Left ventricle myocardium superior (tissue), 1 donor: ENCODE measurements around the gene TRIM40. TPM values are rescaled to one million over a fixed set of nuclear protein-coding genes. Genes with fewer than 3 reads are reported as not detected.

Source experiments
- ATAC-seq: fragments of 200-7000 bp; cut with Tn5 transposase; one replicate; pipeline ENCODE4 v1.9.1; 2020; ENCODE audit warnings: mild to moderate bottlenecking, moderate library complexity
- DNase-seq: peaks from one replicate; pipeline ENCODE4 v3.0.0-alpha.2; 2020
- intact Hi-C: fragments of 100-400 bp; cut with micrococcal nuclease; formaldehyde crosslinking; loops from one replicate; pipeline ENCODE4 v1.11.0; 2022
- total RNA-seq: library from RNA; stranded (reverse); fragmentation: NEBNext Ultra II Directional; extraction: Animal tissue kit (Norgen Biotek cat#: 25700); gene quantifications from one replicate; pipeline ENCODE4 v1.2.1, GENCODE V29; 2021
- donor health status: DM: no; HTN: yes; CAD: no; lungs with severe emphysema.

TRIM40 gene
- total RNA-seq, 1 donor from 2014 or later: not detected

DNA sequence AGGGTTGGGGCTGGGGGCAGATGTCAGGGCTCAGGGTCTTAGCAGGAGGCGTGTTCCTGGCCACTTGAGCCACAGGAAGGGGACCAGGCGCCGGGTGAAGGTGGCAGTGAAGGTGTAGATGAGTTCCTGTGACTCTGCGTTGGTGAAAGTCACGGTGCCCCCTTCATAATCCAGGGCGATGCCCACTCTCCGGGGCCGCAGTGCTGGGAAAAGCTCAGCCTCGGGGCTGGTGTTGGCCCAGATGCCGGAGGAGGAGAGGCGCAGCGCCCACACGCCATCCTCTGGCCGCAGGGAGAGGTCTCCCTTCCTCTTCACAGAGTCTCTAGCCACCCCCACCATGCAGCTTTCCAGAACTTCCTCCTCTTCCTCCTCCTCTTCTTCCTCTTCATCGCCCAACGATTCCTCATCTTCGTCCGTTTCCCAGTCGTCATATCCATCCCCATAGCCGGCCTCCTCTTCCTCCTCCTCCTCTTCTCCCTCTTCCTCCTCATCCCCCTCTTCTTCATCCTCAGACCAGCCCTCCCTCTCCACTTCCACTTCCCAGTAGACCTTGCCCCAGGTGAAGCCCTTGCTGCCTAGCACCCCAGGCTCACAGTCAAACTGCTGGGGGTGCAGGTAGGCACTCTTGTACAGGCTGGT lies 50.0 kb downstream of the TRIM40 start:
- intact Hi-C loops: no loop called here
- DNase-seq (no peak), ATAC-seq (no peak)

DNA sequence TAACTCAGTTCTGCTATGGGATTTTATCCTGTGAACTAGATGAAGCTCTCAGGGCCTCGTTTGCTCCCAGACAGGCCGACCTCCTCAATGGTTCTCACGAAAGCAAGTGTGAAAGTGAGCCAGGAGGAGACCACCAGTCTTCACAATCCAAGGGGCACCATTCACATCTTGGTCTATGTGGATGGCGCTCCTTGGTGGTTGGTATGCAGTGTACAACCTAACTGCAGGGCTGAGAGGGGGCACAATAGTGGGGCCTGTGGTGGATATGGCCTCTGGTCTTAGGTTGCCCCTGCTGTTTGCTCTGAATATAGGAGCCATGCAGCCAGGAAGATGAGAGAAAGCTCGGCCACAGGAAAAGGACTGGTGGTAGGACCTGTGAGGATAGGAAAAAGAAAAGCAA lies 52.6 kb downstream of the TRIM40 start:
- intact Hi-C loops: no loop called here
- DNase-seq (no peak), ATAC-seq (no peak)

DNA sequence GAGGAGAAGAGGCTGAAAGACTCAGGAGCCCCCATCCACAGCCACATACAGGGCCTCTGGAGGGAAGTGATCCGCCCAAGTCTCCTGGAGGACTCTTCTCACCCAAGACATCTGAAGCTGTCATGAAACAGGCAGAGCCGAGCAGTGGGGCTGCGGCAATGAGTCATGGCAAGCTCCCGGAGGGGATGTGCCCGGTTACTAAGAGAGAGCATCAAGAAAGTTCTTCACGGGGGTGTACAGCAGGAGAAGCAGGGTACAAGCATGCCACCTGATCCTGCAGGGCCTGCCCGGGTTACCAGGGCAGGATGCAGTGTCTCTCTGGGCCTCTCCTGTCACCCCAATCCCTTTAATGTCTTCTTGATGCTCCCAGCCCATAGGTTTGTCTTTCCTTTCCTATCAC lies 56.1 kb downstream of the TRIM40 start:
- intact Hi-C loops: no loop called here
- no peak for ATAC-seq
- DNase-seq: no peak

DNA sequence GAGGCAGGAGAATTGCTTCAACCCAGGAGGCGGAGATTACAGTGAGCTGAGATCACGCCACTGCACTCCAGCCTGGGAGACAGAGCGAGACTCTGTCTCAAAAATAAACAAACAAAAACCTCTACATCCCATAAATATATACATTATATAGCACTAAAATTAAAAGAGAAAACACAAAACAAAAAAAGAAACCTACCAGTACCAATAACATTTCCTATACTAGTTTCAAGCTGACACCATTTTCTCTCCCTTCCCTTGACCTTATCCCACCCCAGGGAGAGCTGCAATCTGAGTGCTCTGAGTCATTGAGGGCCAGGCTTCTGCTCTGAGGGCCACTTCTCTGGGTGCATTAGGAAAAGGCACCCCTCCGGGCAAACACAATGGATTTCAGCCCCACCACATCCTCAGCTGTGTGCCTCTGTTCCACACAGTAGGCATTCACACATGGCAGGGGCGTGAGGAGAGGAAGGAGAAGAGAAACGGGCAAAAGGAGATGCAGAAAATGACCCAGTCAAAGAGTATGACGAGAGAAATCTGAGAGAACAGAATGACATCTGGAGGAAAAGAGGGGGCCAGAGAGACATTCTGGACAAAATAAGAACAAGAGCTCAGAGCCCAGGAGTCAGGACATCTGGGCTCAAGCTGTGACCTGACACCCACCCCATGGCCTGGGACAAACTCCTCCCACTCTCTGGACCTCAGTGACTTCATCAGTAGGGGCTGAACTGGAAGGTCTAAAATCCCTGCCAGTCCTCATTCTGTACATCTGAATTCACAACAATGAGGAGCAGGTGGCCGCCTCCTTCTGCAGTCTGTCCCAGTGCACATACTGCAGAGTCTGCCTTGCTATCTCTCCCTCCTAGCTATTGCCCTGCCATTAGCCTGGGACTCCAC lies 59.1 kb downstream of the TRIM40 start:
- DNase-seq: no peak
- intact Hi-C loops: no loop called here
- ATAC-seq: peak; percentile 51

DNA sequence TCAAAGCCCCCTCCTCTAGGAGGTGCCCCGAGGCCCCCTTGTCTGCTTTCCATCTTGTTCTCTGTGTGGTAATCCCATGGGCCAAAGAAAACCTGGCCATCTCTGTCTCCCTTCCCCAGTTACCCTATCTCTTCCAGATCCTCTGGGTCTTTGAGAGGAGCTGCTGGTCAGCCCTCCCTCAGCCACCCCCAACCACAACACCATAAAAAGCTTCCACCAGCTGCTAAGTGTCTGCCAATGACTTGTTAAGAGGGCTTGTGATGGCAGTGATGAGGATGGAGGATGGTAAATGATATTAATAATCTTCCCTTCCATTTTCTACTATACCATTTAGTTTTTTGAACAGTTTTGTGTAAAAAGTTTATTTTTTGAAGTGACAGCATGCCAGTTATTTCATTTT lies 60.0 kb downstream of the TRIM40 start:
- DNase-seq (no peak), ATAC-seq (no peak)
- intact Hi-C loops: no loop called here

DNA sequence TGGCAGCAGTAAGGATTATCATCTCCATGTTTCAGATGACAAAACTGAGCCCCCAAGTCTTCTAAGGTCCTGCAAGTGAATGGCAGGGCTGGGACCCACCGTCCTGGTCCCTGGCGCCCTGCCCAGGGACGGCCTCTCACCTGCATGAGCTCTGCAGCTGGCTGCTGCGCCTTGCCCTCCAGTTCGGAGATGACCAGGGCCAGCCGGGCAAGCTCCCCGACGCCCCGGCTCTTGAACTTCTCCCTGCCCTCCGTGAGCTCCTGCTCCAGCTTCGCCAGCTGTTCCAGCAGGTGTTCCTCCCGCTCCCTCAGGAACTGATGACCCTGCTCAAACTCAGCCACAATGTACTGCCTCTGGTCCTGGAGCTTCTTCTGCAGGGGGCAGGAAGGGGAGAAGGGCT lies 60.4 kb downstream of the TRIM40 start:
- no peak for ATAC-seq
- intact Hi-C loops: no loop called here
- no peak for DNase-seq

Other genes starting within 250 kb of the TRIM40 start
- gene HLA-A, start 193.6 kb upstream of the TRIM40 start, total RNA-seq: 256 TPM
- gene POLR1H, start 74.9 kb upstream of the TRIM40 start, total RNA-seq: 16.1 TPM
- 44.1 TPM for gene PPP1R11, start 68.9 kb upstream of the TRIM40 start, total RNA-seq
- gene RNF39, start 60.4 kb upstream of the TRIM40 start, total RNA-seq: not detected
- gene TRIM31, start 23.1 kb upstream of the TRIM40 start, total RNA-seq: not detected
- not detected for gene TRIM10, start 25.1 kb downstream of the TRIM40 start, total RNA-seq
- gene TRIM15, start 27.4 kb downstream of the TRIM40 start, total RNA-seq: not detected
- 21.9 TPM for gene TRIM26, start 77.3 kb downstream of the TRIM40 start, total RNA-seq
- gene TRIM39, start 190.8 kb downstream of the TRIM40 start, total RNA-seq: 9.0 TPM
- gene RPP21, start 209.0 kb downstream of the TRIM40 start, total RNA-seq: 25.5 TPM